Bone marrow (tissue), 2 donors: ENCODE measurements around the gene KRTAP20-1.

ENCODE experiments used
- DNase-seq, 2 donors: peaks; one replicate each; lab custom pipeline; 2025; lab: John Stamatoyannopoulos, UW

KRTAP20-1 gene

GRCh38 chr21:30646904-30647414 is 30.7 kb downstream of the KRTAP20-1 start:
- DNase-seq, result no peak

DNA sequence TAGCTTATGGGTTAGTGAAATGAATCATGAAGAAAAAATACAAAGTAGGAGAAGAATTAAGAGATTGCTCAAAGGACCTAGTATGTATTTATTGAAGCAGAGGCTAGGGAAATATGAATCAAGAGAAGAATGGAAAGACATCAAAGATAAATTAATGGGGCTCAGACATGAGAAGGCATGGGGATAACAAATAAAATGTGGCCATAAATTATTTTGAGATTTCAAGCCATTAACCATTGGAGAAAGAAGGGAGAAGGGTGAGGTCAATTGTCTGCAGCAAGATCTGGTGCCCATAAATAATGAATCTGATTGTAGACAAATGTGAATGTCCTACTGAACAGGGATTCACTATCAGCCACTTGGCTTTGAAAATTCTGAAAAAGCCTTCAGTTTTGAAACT is 36.7 kb downstream of the KRTAP20-1 start:
- no peak for DNase-seq
